K562 (cell line): ENCODE results near the gene ATG7. TPM values are rescaled to one million over a fixed set of nuclear protein-coding genes. Genes with fewer than 3 reads are reported as not detected.

ENCODE experiments used
- ATAC-seq: fragments of 200-7000 bp; cut with Tn5 transposase; 3 replicates; pipeline ENCODE4 v1.9.1; 2020; ENCODE audit warnings: moderate library complexity
- BruUV-seq: library from RNA; stranded (reverse); fragments of 400-500 nt; replicated peaks from 2 replicates; lab custom pipeline; 2021; lab: Mats Ljungman, UMichigan
- CTCF ChIA-PET: fragments of 300-600 bp; formaldehyde crosslinking; extraction: SDS; loops from one replicate; lab custom pipeline; 2021; ENCODE audit warnings: low intra/inter-chr PET ratio; lab: Yijun Ruan, JAX
- POLR2A ChIA-PET: fragments of 300-600, 350-650 bp; sonication (Branson Sonifier 250); formaldehyde crosslinking; extraction: SDS; loops from one replicate; lab custom pipeline; 2021; ENCODE audit warnings: antibody characterized with exemption, inconsistent platforms; lab: Yijun Ruan, JAX
- DNase-seq, 4 experiments: peaks; one replicate each; pipeline versions ENCODE4 v3.0.0 to v3.0.0-alpha.2; 2011 to 2018; ENCODE audit warnings: low spot score in 3 of 4, mixed read lengths in 3 of 4; ENCODE audit errors: extremely low read depth in 1 of 4
- FAIRE-seq: peaks from 2 replicates; lab custom pipeline; 2011; peaks lifted over from hg19 to GRCh38; lab: Jason Lieb, UNC
- H2AFZ ChIP-seq: 2 replicates; pipeline ENCODE4 v1.6.0; 2011; ENCODE audit warnings: low read depth, low read length, control low read depth, inconsistent platforms
- H3K27ac ChIP-seq: fragments of 200-600 bp; 3 replicates; pipeline ENCODE4 v1.8.0; 2011; ENCODE audit warnings: low read depth, mild to moderate bottlenecking, control low read depth, inconsistent platforms, low read length, moderate library complexity, mixed read lengths; ENCODE audit errors: extremely low read depth
- H3K27me3 ChIP-seq, 2 experiments: fragments of 300-600 bp in 1 of 2; 2 replicates in 1 of 2; 3 replicates in 1 of 2; pipeline versions ENCODE4 v1.6.0 to v1.8.0; 2011; ENCODE audit warnings: inconsistent platforms in 2 of 2, low read length in 2 of 2, mild to moderate bottlenecking in 1 of 2, mixed read lengths in 1 of 2, moderate library complexity in 1 of 2; ENCODE audit not compliant: control insufficient read depth in 2 of 2, insufficient read depth in 2 of 2
- H3K36me3 ChIP-seq: fragments of 300-600 bp; 3 replicates; pipeline ENCODE4 v1.8.0; 2011; ENCODE audit warnings: mild to moderate bottlenecking, low read length, inconsistent platforms; ENCODE audit not compliant: control insufficient read depth, insufficient read depth
- H3K4me1 ChIP-seq, 2 experiments: fragments of 200-600 bp in 1 of 2; replicated peaks in 1 of 2; 2 replicates in 1 of 2; 3 replicates in 1 of 2; pipeline versions ENCODE4 v1.5.1 to v1.8.0; 2011; ENCODE audit warnings: inconsistent platforms in 2 of 2, low read length in 2 of 2, mild to moderate bottlenecking in 1 of 2, mixed read lengths in 1 of 2, moderate library complexity in 1 of 2; ENCODE audit not compliant: control insufficient read depth in 2 of 2, insufficient read depth in 2 of 2
- H3K4me2 ChIP-seq: 2 replicates; pipeline ENCODE4 v1.6.1; 2011; ENCODE audit warnings: low read length, control low read depth, inconsistent platforms, mixed read lengths; ENCODE audit not compliant: insufficient read depth
- H3K4me3 ChIP-seq: fragments of 200-600 bp; sonication (generic), shearing (Covaris generic); 2 replicates; pipeline ENCODE4 v1.5.1; 2016; ENCODE audit warnings: control low read depth, inconsistent platforms
- H3K79me2 ChIP-seq: fragments of 200-600 bp; 3 replicates; pipeline ENCODE4 v1.8.0; 2011; ENCODE audit warnings: low read length, inconsistent platforms; ENCODE audit not compliant: control insufficient read depth, insufficient read depth
- H3K9ac ChIP-seq, 2 experiments: 2 replicates each; pipeline versions ENCODE4 v1.6.0 to v1.6.1; 2011; ENCODE audit warnings: low read depth in 2 of 2, low read length in 2 of 2, control low read depth in 1 of 2, inconsistent platforms in 1 of 2, mild to moderate bottlenecking in 1 of 2, mixed read lengths in 1 of 2; ENCODE audit not compliant: insufficient read depth in 1 of 2
- H3K9me1 ChIP-seq: one replicate; pipeline ENCODE4 v1.6.0; 2011; ENCODE audit warnings: inconsistent platforms, mild to moderate bottlenecking, low read length, moderate library complexity; ENCODE audit not compliant: control insufficient read depth, insufficient read depth
- H3K9me3 ChIP-seq: replicated peaks from 2 replicates; pipeline ENCODE4 v1.5.1; 2011; ENCODE audit warnings: low read depth, low read length, inconsistent platforms; ENCODE audit not compliant: control insufficient read depth, insufficient read depth
- H4K20me1 ChIP-seq: replicated peaks from 2 replicates; pipeline ENCODE4 v1.6.1; 2011; ENCODE audit warnings: low read length, inconsistent platforms, mixed read lengths; ENCODE audit not compliant: control insufficient read depth, insufficient read depth
- BHLHE40 ChIP-seq: IDR thresholded peaks from 2 replicates; pipeline ENCODE4 v1.6.1; 2011; ENCODE audit warnings: low read length, improper control_type of control experiment
- CBX2 ChIP-seq: fragments of 200-600 bp; sonication (generic); IDR thresholded peaks from one replicate; pipeline ENCODE4 v1.6.1; 2012; ENCODE audit warnings: mild to moderate bottlenecking, low read length, inconsistent platforms; ENCODE audit not compliant: insufficient read depth, poor library complexity, severe bottlenecking
- CHD2 ChIP-seq: IDR thresholded peaks from 2 replicates; pipeline ENCODE4 v1.6.1; 2011; ENCODE audit warnings: low read depth, low read length
- ESRRA ChIP-seq: fragments of 450-650 bp; IDR thresholded peaks from 2 replicates; pipeline ENCODE4 v1.6.1; 2014; ENCODE audit warnings: low read depth, mild to moderate bottlenecking, moderate library complexity, borderline replicate concordance
- ETV5 ChIP-seq: sonication (generic); formaldehyde crosslinking; IDR thresholded peaks from 2 replicates; pipeline ENCODE4 v1.4.0; 2020; ENCODE audit warnings: low read depth, mild to moderate bottlenecking, missing genetic modification reagents
- FOXJ2 ChIP-seq: fragments of 200-800 bp; sonication (Bioruptor generic); IDR thresholded peaks from 2 replicates; pipeline ENCODE4 v1.6.1; 2016; ENCODE audit warnings: missing genetic modification characterization, missing compliant biosample characterization
- KLF13 ChIP-seq: fragments of 450-650 bp; IDR thresholded peaks from 2 replicates; pipeline ENCODE4 v1.6.1; 2016; ENCODE audit warnings: missing genetic modification characterization, low read depth, mild to moderate bottlenecking, missing compliant biosample characterization, moderate library complexity, borderline replicate concordance
- MNT ChIP-seq, 2 experiments: fragments of 450-650 bp; conservative IDR thresholded peaks; 2 replicates each; pipeline ENCODE4 v1.6.1; 2017; ENCODE audit warnings: mild to moderate bottlenecking in 2 of 2, moderate library complexity in 2 of 2
- NCOA6 ChIP-seq: fragments of 450-650 bp; IDR thresholded peaks from 2 replicates; pipeline ENCODE4 v1.6.1; 2017; ENCODE audit warnings: mild to moderate bottlenecking
- NR4A1 ChIP-seq, 2 experiments: fragments of 250-450 bp in 1 of 2; fragments of 450-650 bp in 1 of 2; sonication (Bioruptor Pico) in 1 of 2; IDR thresholded peaks; 2 replicates each; pipeline versions ENCODE4 v1.4.0 to v1.6.1; 2016 to 2020; ENCODE audit warnings: mild to moderate bottlenecking in 2 of 2, missing compliant biosample characterization in 1 of 2, missing genetic modification characterization in 1 of 2, moderate library complexity in 1 of 2
- PHTF2 ChIP-seq: fragments of 250-450 bp; sonication (Bioruptor Pico); IDR thresholded peaks from 2 replicates; pipeline ENCODE4 v1.5.0; 2021; ENCODE audit warnings: mild to moderate bottlenecking
- POLR2AphosphoS2 ChIP-seq: IDR thresholded peaks from 2 replicates; pipeline ENCODE4 v1.6.1; 2012; ENCODE audit warnings: low read length, improper control_type of control experiment
- POLR2AphosphoS5 ChIP-seq: IDR thresholded peaks from 2 replicates; pipeline ENCODE4 v1.6.1; 2011; ENCODE audit warnings: mild to moderate bottlenecking, low read depth, low read length, moderate library complexity; ENCODE audit not compliant: control insufficient read depth, insufficient read depth
- RBM22 ChIP-seq: fragments of 200-400 bp; formaldehyde crosslinking; IDR thresholded peaks from 2 replicates; pipeline ENCODE4 v1.6.1; 2018; ENCODE audit warnings: low read length, low read depth; ENCODE audit not compliant: poor library complexity, severe bottlenecking
- SPI1 ChIP-seq: IDR thresholded peaks from 2 replicates; pipeline ENCODE4 v1.6.1; 2011; ENCODE audit warnings: low read depth, low read length, control low read depth, borderline replicate concordance
- SRSF1 ChIP-seq: fragments of 200-400 bp; formaldehyde crosslinking; IDR thresholded peaks from 2 replicates; pipeline ENCODE4 v1.6.1; 2017; ENCODE audit warnings: mild to moderate bottlenecking, low read depth, low read length, moderate library complexity
- ZFX ChIP-seq: sonication (generic); formaldehyde crosslinking; IDR thresholded peaks from 2 replicates; pipeline ENCODE4 v1.8.0; 2022; ENCODE audit warnings: mild to moderate bottlenecking, missing genetic modification reagents, moderate library complexity
- ZNF354B ChIP-seq: fragments of 250-450 bp; sonication (Bioruptor Pico); IDR thresholded peaks from 2 replicates; pipeline ENCODE4 v1.4.0; 2020
- ZNF766 ChIP-seq: fragments of 200-800 bp; sonication (Bioruptor generic); conservative IDR thresholded peaks from 2 replicates; pipeline ENCODE4 v1.6.1; 2016; ENCODE audit warnings: missing genetic modification characterization, missing compliant biosample characterization
- WGBS: fragments of 100-300 bp; shearing (Covaris generic); methylation state at CpG from one replicate; pipeline ENCODE4 v1.1.6; 2016; ENCODE audit warnings: low coverage, mixed read lengths; ENCODE audit not compliant: insufficient coverage; ENCODE audit errors: missing lambda C conversion rate; 5-methylcytosine and 5-hydroxymethylcytosine counted together
- in situ Hi-C: fragments of 300-500 bp; cut with MboI; formaldehyde crosslinking; loops from 4 replicates; pipeline ENCODE4 v1.15.0; 2018; ENCODE audit warnings: inconsistent platforms, mixed read lengths
- intact Hi-C: fragments of 100-400 bp; cut with micrococcal nuclease; formaldehyde crosslinking; loops from 2 replicates; pipeline ENCODE4 v1.14.2; 2022
- polyA plus RNA-seq, 8 experiments: library from polyadenylated mRNA; depleted of rRNA in 4 of 8; stranded (reverse) in 5 of 8; unstranded in 3 of 8; fragments of >200 nt; fragmentation: Nextera tagmentation in 2 of 8; fragmentation: Illumina TruSeq in 1 of 8; extraction: Ambion mirVana in 2 of 8; extraction: Trizol in 1 of 8; gene quantifications; 2 replicates each; pipeline versions ENCODE4 v1.2.1 to v1.2.3, GENCODE V29; 2011 to 2014; ENCODE audit warnings: inconsistent platforms in 1 of 8, missing spikeins in 1 of 8
- total RNA-seq, 7 experiments: library from RNA; depleted of rRNA in 6 of 7; stranded (reverse); fragments of >200 nt in 6 of 7; fragmentation: Illumina TruSeq in 2 of 7; extraction: Trizol in 2 of 7; gene quantifications; 2 replicates each; pipeline versions ENCODE4 v1.2.1 to v1.2.3, GENCODE V29; 2011 to 2021; ENCODE audit warnings: low replicate concordance in 1 of 7

Gene ATG7
- total and polyA plus RNA-seq, 9 of the 15 experiments (the other 6 are each of a cell fraction or from before 2014, with no cell fraction given) = 18.3 to 45.3 (median 33.6) TPM

- ATAC-seq (no peak), DNase-seq (no peak)
- no peak overlapping the region for H3K4me2 ChIP-seq
- BruUV-seq = no TSS peak
- no peaks in the 10 kb centered on the region for H3K4me1 ChIP-seq
- no peak overlapping the region for H3K9ac ChIP-seq
- no peak overlapping the region for H2AFZ ChIP-seq
- peaks cover 23% of the 10 kb centered on the region for H3K36me3 ChIP-seq
- no peak overlapping the region for H3K4me3 ChIP-seq
- in situ Hi-C loops = no loop called here
- CTCF ChIA-PET = interaction anchor here (0.6 kb wide), 1 partner anchor 113 kb away, joined by 4 read pairs; no protein-coding TSS in a partner anchor
- no peaks in the 10 kb centered on the region for H3K27me3 ChIP-seq
- no peaks in the 10 kb centered on the region for H3K79me2 ChIP-seq
- H3K9me3 ChIP-seq = no peaks in the 10 kb centered on the region
- intact Hi-C loops = no loop called here
- no peak for TF ChIP-seq PHTF2 (CRISPR knock-in tag)
- no peak for TF ChIP-seq ZFX (CRISPR knock-in tag)
- no peak for TF ChIP-seq POLR2AphosphoS5
- TF ChIP-seq MNT (conservative IDR thresholded peaks at IDR 0.05) = no peak
- no peak for TF ChIP-seq ESRRA
- TF ChIP-seq ETV5 (CRISPR knock-in tag) = no peak
- TF ChIP-seq SPI1 = no peak
- no peak for TF ChIP-seq RBM22
- TF ChIP-seq CBX2 = no peak
- no peak for TF ChIP-seq KLF13 (tag)
- TF ChIP-seq ZNF766 = no peak
- TF ChIP-seq SRSF1 = no peak
- TF ChIP-seq FOXJ2 (tag) = no peak
- no peak for TF ChIP-seq NCOA6
- TF ChIP-seq POLR2AphosphoS2 = no peak
- TF ChIP-seq CHD2 = no peak
- no peak for TF ChIP-seq NR4A1 (CRISPR knock-in tag; IDR thresholded peaks at IDR 0.05)
- no peak for TF ChIP-seq NR4A1 (tag; IDR thresholded peaks at IDR 0.05)
- TF ChIP-seq ZNF354B = no peak
- no peak for TF ChIP-seq BHLHE40
- TF ChIP-seq, all 486 proteins: peak for 0
- H3K9me1 ChIP-seq = no peaks in the 10 kb centered on the region
- peak; percentile 51 for FAIRE-seq
- POLR2A ChIA-PET = no interaction called here
- H4K20me1 ChIP-seq = no peaks in the 10 kb centered on the region
- H3K27ac ChIP-seq = no peak overlapping the region
- 60% methylated on average over 2 of the region's 2 CpGs for WGBS
These were observed 78.2 kb downstream of the ATG7 start for GRCh38 chr3:11350374-11350773.
